Measurements from ENCODE around the gene DHRS13. TPM values are rescaled to one million over a fixed set of nuclear protein-coding genes. Genes with fewer than 3 reads are reported as not detected.
A peak's percentile ranks its signal among the peaks of the same experiment; 100 is the strongest.

DHRS13 gene
- total RNA-seq, 2 donors from 2014 or later: 3.7 to 12.2 TPM

DNA sequence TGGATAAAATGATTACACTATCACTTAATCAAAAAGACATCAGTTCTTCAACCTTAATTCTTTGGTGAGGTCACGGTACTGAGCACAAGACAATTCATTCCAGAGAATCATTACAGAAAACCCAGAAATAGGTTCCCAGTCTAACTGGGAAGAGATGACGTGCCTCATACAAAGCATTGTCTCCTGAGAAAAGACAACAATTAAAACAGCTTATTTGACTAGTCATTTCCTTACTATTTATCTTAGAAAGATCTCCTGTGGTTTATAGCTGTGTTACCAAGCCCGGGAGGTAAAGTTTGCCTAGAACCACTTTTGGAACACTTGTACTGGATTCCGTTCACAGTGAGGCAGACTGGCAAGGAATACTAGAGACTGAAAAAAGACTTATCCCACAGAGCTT is 43.4 kb upstream of the DHRS13 start:
- Histone ChIP-seq H3K27me3 (replicated peaks; ENCODE audit: insufficient read depth) (no peaks in the 10 kb centered on the region), H3K4me1 (ENCODE audit: control insufficient read depth in 1 of 2, low read depth in 2 of 2) (peaks cover 26 to 44% of the 10 kb centered on the region in 2 donors), H3K4me3 (no peak overlapping the region), H3K27ac (peak overlapping the region in 1 of 2 donors; percentile 0), H3K9me3 (no peaks in the 10 kb centered on the region), H3K36me3 (no peaks in the 10 kb centered on the region)
- TF ChIP-seq, protein P1, sequence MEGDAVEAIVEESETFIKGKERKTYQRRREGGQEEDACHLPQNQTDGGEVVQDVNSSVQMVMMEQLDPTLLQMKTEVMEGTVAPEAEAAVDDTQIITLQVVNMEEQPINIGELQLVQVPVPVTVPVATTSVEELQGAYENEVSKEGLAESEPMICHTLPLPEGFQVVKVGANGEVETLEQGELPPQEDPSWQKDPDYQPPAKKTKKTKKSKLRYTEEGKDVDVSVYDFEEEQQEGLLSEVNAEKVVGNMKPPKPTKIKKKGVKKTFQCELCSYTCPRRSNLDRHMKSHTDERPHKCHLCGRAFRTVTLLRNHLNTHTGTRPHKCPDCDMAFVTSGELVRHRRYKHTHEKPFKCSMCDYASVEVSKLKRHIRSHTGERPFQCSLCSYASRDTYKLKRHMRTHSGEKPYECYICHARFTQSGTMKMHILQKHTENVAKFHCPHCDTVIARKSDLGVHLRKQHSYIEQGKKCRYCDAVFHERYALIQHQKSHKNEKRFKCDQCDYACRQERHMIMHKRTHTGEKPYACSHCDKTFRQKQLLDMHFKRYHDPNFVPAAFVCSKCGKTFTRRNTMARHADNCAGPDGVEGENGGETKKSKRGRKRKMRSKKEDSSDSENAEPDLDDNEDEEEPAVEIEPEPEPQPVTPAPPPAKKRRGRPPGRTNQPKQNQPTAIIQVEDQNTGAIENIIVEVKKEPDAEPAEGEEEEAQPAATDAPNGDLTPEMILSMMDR (IDR thresholded peaks at IDR 0.05): no peak
- DNase-seq (ENCODE audit: low spot score) (no peak), ATAC-seq (ENCODE audit: insufficient number of reproducible peaks, low FRiP score, low read depth) (no peak)

DNA sequence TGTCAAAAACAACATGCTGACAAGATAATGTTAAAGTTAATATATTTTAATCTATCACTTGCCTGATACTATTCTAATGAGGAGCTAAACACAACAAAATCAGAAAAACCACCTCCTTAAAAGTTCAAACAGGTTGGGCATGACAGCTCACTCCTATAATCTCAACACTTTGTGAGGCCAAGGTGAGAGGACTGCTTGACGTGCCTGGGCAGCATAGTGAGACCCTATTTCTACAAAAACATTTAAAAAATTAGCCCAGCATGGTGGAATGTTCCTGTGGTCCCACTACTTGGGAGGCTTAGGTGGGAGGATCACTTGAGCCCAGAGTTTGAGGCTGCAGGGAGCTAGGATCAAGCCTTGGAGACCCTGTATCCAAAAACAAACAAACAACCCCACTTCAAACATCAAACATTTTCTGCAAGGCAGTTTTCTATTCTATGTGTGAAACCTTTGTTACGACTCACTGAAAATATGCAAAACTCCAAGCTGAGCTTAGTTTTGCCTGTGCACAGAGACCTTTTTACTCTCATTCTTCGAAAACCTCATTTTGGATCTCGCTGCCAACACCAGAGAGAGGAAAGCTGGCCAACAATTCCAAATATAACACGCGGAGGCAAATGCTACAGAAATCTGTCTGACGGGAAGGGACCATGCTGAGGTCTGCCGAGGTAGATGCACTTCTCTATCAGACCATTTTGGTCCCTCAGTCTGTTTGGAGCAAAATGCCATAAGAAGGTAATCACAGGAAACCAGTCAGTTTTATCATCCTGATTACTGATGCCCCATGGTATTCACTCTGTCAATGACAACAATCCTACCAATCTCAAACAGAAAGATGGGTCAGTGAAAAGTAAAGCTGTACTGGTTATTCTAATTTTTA is 42.2 kb upstream of the DHRS13 start:
- peaks cover 34 to 52% of the 10 kb centered on the region in 2 donors for H3K4me1 ChIP-seq (ENCODE audit: control insufficient read depth in 1 of 2, low read depth in 2 of 2)
- H3K36me3 ChIP-seq: no peaks in the 10 kb centered on the region
- no peaks in the 10 kb centered on the region for H3K9me3 ChIP-seq
- DNase-seq (ENCODE audit: low spot score) (no peak), ATAC-seq (ENCODE audit: insufficient number of reproducible peaks, low FRiP score, low read depth) (no peak)
- no peak overlapping the region for H3K27ac ChIP-seq
- H3K27me3 ChIP-seq (replicated peaks; ENCODE audit: insufficient read depth): no peaks in the 10 kb centered on the region
- TF ChIP-seq, protein P1 (IDR thresholded peaks at IDR 0.05): no peak
- no peak overlapping the region for H3K4me3 ChIP-seq

DNA sequence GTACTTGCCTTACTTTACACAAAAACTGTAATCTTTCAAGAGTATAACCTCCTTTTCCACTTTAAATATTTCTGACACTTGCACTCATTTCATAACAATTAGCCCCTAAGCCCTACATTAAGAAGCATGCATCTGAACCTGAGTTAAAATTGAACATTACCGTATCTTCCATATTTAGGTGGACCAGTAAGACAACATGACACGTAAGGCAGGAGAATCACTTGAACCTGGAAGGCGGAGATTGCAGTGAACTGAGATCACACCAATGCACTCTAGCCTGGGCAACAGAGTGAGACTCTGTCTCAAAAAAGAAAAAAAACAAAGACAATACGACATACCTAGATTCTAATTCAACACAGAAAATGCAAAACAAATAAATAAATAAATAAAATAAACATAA is 41.5 kb upstream of the DHRS13 start:
- TF ChIP-seq, protein P1 (IDR thresholded peaks at IDR 0.05): no peak
- ATAC-seq (ENCODE audit: insufficient number of reproducible peaks, low FRiP score, low read depth) (no peak), DNase-seq (ENCODE audit: low spot score) (no peak)
- Histone ChIP-seq H3K27ac (no peak overlapping the region), H3K9me3 (no peaks in the 10 kb centered on the region), H3K4me3 (no peak overlapping the region), H3K4me1 (ENCODE audit: control insufficient read depth in 1 of 2, low read depth in 2 of 2) (peaks cover 35 to 60% of the 10 kb centered on the region in 2 donors), H3K36me3 (no peaks in the 10 kb centered on the region), H3K27me3 (replicated peaks; ENCODE audit: insufficient read depth) (no peaks in the 10 kb centered on the region)

DNA sequence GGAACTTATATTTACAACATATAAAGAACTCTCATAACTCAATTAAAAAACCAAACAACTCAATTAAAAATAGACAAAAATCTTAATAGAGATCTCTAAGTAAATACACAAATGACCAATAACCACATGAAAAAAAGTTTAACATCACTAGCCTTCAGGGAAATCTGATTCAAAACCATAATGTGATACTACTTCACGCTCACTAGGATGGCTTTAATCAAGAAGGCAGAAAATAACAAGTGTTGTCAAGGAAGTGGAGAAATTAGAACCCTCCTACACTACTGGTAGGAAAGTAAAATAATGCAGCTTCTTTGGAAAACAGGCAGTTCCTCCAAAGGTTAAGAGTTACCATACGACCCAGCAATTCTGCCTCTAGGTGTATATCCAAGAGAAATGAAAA is 40.0 kb upstream of the DHRS13 start:
- Histone ChIP-seq H3K9me3 (no peaks in the 10 kb centered on the region), H3K27ac (no peak overlapping the region), H3K4me3 (no peak overlapping the region), H3K27me3 (replicated peaks; ENCODE audit: insufficient read depth) (no peaks in the 10 kb centered on the region), H3K4me1 (ENCODE audit: control insufficient read depth in 1 of 2, low read depth in 2 of 2) (peaks cover 32 to 66% of the 10 kb centered on the region in 2 donors), H3K36me3 (no peaks in the 10 kb centered on the region)
- TF ChIP-seq, protein P1 (IDR thresholded peaks at IDR 0.05): no peak
- ATAC-seq (ENCODE audit: insufficient number of reproducible peaks, low FRiP score, low read depth): no peak
- no peak for DNase-seq (ENCODE audit: low spot score)

DNA sequence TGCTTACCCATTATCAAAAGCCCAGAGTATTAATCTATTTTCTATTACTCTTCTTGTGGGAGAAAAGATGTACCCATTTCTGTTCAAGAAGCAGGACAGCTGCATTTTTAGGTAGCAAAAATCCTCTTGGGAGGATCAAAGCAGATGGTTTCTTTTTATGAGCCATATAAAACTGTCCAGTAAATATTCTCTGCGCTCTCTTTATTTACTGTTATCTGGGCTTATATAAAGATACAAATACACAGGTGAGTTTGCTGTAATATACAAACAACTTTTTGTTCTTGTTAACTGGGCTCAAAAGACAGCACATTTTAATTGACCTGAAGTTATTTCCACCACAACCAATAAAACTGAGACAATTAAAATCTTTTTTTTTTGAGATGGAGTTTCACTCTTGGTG is 38.4 kb upstream of the DHRS13 start:
- Histone ChIP-seq H3K36me3 (no peaks in the 10 kb centered on the region), H3K27ac (no peak overlapping the region), H3K9me3 (no peaks in the 10 kb centered on the region), H3K4me1 (ENCODE audit: control insufficient read depth in 1 of 2, low read depth in 2 of 2) (peaks cover 40 to 68% of the 10 kb centered on the region in 2 donors), H3K27me3 (replicated peaks; ENCODE audit: insufficient read depth) (no peaks in the 10 kb centered on the region), H3K4me3 (no peak overlapping the region)
- TF ChIP-seq, protein P1 (IDR thresholded peaks at IDR 0.05): no peak
- DNase-seq (ENCODE audit: low spot score): no peak
- ATAC-seq (ENCODE audit: insufficient number of reproducible peaks, low FRiP score, low read depth): no peak
